Epithelial cell of proximal tubule (primary cell): ENCODE measurements around the gene PHF20. TPM values are rescaled to one million over a fixed set of nuclear protein-coding genes. Genes with fewer than 3 reads are reported as not detected.
"Not testable (repeated sequence)": the region's sequence is repeated elsewhere in the genome, so short reads cannot be mapped to it uniquely, and the experiment has no call there.

ENCODE experiments used
- DNase-seq: peaks from one replicate; pipeline ENCODE4 v3.0.0-alpha.2; 2011; ENCODE audit warnings: low read depth
- H3K4me3 ChIP-seq: 2 replicates; pipeline ENCODE4 v1.5.1; 2011; ENCODE audit warnings: low read depth, mild to moderate bottlenecking, low read length
- CTCF ChIP-seq: conservative IDR thresholded peaks from 2 replicates; pipeline ENCODE4 v1.5.1; 2012; ENCODE audit warnings: low read depth, mild to moderate bottlenecking, low read length
- total RNA-seq: library from RNA; depleted of rRNA; stranded (reverse); fragments of >200 nt; gene quantifications from 2 replicates; pipeline ENCODE4 v1.2.3, GENCODE V29; 2015

Gene PHF20
- 19.0 and 28.4 TPM in 2 replicates for total RNA-seq

- H3K4me3 ChIP-seq: peak within 1 kb of the TSS; percentile 83
- DNase-seq: peak; percentile 44
- TF ChIP-seq CTCF: no peak
Measured at GRCh38 chr20:35771689-35772562, at the start of gene PHF20. PHF20 (plus strand) TSS chr20:35772015; CDS start chr20:35801523, 29,508 bp downstream.

DNA sequence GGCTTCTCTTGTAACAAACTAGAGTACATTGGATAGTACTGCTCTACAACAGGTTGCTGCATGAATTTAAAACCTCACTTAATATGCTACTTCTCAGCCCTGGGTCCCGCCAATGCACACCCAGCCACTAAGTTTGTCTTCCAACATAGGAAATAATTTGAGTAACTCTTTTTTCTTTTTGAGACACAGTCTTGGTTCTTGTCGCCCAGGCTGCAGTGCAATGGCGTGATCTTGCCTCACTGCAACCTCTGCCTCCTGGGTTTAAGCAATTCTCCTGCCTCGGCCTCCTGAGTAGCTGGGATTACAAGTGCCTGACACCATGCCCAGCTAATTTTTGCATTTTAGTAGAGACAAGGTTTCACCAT lies 48.6 kb upstream of the PHF20 start:
- not testable (repeated sequence) for DNase-seq, H3K4me3 ChIP-seq

DNA sequence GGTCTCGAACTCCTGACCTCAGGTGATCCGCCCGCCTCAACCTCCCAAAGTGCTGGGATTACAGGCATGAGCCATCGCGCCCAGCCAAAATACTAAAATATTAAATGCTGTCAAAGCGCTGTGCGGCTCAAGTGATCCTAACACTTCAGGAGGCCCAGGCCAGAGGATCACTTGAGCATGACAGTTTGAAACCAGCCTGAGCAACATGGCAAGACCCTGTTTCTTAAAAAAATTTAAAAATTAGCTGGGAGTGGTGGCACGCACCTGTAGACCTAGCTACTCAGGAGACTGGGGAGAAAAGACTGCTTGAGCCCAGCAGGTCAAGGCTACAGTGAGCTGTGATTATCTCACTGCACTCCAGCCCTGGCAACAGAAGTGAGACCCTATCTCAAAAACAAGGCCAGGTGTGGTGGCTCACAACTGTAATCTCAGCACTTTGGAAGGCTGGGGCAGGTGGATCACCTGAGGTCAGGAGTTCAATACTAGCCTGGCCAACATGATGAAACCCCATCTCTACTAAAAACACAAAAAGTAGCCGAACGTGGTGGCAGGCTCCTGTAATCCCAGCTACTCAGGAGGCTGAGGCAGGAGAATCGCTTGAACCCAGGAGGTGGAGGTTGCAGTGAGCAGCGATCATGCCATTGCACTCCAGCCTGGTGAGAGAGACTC lies 48.0 kb upstream of the PHF20 start:
- not testable (repeated sequence) for H3K4me3 ChIP-seq, DNase-seq

DNA sequence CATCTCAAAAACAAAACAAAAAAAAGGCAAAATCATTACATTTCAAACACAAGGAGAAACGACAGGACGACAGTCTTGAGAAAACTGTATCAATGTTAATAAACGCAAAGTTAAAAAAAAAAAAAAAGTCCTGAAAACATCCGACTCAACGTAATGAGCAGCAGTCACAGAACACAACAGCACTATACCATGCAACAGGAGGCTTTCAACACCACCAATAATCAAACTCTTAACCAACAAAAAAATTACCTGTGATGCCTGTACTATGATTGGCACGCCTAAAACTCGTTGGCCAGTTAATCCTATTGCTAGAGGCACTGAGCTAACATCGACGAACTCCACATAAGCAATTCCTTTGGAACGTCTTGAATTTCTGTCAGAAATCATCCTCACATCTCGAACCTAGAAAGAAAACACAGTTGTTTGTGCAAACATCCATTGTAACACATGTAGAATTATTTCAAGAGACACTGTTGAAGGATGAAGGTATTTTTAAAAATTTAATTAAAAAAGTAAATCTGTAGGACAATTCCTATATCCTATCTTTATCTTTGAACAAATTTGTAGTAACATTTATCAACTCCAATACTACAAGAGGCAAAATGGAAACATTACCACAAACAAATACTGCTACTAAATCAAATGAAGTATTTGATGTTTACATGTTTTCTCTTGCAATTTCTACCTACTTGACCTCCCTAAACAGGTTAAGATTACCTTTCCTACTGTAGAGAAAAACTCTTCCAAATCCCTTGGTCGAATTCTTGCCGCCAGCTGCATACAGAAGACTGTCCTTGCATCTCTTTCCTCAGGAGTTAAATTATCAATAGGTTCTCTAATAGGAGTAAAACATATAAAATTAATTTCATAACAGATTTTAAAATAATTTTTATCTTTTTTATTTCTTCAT lies 47.2 kb upstream of the PHF20 start:
- H3K4me3 ChIP-seq: no peak overlapping the region
- DNase-seq: no peak
- no peak for TF ChIP-seq CTCF

GRCh38 chr20:35726842-35727711 lies 44.7 kb upstream of the PHF20 start:
- no peak for TF ChIP-seq CTCF
- no peak for DNase-seq
- H3K4me3 ChIP-seq: no peak overlapping the region

DNA sequence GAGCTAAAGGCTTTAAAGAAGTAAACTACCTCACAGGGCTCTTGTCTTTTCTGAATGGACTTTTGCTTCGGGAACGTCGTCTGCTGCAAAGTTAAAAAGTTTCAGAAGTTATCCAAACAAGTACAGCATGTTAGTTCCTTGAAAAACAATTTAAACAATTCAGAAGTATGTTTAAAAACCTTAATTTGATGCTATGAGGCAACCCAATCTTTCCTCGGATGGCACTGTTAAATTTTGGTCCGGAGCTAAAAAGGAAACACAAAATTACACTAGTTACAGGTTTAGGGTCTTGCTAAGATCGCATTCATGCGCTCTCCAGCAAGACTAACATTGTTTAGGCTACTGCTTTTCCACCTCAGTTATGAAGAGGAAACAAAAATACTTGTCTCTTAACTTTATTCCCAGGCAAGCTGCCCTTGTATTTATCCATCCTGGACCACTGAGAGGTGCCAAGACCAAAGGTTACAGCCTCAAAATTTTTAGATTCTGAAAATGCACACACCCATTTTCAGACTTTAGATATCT lies 42.5 kb upstream of the PHF20 start:
- DNase-seq: no peak
- TF ChIP-seq CTCF: no peak
- H3K4me3 ChIP-seq: no peak overlapping the region
